ENCODE measurements around the gene MTHFSD. TPM values are rescaled to one million over a fixed set of nuclear protein-coding genes. Genes with fewer than 3 reads are reported as not detected.

Gene MTHFSD
- total RNA-seq, 1 experiment from 2014 or later, result 15.7 TPM

- TF ChIP-seq, protein P1, sequence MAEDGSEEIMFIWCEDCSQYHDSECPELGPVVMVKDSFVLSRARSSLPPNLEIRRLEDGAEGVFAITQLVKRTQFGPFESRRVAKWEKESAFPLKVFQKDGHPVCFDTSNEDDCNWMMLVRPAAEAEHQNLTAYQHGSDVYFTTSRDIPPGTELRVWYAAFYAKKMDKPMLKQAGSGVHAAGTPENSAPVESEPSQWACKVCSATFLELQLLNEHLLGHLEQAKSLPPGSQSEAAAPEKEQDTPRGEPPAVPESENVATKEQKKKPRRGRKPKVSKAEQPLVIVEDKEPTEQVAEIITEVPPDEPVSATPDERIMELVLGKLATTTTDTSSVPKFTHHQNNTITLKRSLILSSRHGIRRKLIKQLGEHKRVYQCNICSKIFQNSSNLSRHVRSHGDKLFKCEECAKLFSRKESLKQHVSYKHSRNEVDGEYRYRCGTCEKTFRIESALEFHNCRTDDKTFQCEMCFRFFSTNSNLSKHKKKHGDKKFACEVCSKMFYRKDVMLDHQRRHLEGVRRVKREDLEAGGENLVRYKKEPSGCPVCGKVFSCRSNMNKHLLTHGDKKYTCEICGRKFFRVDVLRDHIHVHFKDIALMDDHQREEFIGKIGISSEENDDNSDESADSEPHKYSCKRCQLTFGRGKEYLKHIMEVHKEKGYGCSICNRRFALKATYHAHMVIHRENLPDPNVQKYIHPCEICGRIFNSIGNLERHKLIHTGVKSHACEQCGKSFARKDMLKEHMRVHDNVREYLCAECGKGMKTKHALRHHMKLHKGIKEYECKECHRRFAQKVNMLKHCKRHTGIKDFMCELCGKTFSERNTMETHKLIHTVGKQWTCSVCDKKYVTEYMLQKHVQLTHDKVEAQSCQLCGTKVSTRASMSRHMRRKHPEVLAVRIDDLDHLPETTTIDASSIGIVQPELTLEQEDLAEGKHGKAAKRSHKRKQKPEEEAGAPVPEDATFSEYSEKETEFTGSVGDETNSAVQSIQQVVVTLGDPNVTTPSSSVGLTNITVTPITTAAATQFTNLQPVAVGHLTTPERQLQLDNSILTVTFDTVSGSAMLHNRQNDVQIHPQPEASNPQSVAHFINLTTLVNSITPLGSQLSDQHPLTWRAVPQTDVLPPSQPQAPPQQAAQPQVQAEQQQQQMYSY (CRISPR knock-in tag; IDR thresholded peaks at IDR 0.05), result no peak
- TF ChIP-seq IRF1 (CRISPR knock-in tag; IDR thresholded peaks at IDR 0.05) (no peak), MAX (CRISPR knock-in tag; IDR thresholded peaks at IDR 0.05) (no peak), HMGA2 (CRISPR knock-in tag; IDR thresholded peaks at IDR 0.05) (no peak), ZNF121 (CRISPR knock-in tag; IDR thresholded peaks at IDR 0.05) (no peak), GABPB1 (CRISPR knock-in tag; IDR thresholded peaks at IDR 0.05) (no peak), JAZF1 (CRISPR knock-in tag; IDR thresholded peaks at IDR 0.05) (no peak), TP53 (CRISPR knock-in tag; IDR thresholded peaks at IDR 0.05) (no peak), ZNF232 (CRISPR knock-in tag; IDR thresholded peaks at IDR 0.05) (no peak), TEAD1 (CRISPR knock-in tag; IDR thresholded peaks at IDR 0.05) (no peak)
- TF ChIP-seq, protein P2, sequence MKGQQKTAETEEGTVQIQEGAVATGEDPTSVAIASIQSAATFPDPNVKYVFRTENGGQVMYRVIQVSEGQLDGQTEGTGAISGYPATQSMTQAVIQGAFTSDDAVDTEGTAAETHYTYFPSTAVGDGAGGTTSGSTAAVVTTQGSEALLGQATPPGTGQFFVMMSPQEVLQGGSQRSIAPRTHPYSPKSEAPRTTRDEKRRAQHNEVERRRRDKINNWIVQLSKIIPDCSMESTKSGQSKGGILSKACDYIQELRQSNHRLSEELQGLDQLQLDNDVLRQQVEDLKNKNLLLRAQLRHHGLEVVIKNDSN (CRISPR knock-in tag; IDR thresholded peaks at IDR 0.05), result no peak
Measured at GRCh38 chr16:86492961-86493629, 61.9 kb downstream of the MTHFSD start (continued).

DNA sequence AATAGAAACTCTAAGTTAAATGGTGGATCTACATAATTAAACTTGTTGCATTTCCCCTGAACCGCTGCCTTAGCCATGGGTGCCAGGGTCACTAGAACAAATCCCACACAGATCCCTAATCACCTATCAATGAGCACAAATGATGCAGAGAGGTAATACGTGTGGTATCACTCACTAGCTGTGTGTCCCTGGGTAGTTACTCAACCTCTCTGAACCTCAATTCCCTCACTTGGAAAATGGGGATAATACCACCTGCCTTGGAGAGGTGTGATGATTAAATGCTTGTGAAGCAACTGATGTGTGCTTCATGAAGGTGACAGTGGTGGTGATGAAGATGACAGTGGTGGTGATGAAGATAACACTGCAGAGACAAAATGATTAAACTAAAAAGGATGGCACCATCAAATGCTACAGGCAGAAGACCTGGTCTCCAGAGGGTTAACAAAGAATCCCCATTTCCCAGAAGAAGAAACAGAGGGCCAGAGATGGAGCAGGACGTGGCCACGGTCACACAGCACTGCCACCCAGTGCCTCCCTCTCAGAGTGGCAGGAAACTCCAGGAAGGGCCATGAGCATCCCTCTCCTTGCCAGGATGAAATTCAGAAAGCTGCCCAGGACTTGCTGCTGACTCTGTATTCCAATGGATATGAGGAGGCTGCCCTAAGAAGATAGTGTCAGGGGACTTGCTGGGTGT, 62.6 kb downstream of the MTHFSD start:
- Mint-ChIP-seq H3K27ac (no peak overlapping the region), H3K9me3 (no peaks in the 10 kb centered on the region), H3K4me3 (no peak overlapping the region), H3K27me3 (ENCODE audit: low read depth) (peaks cover 89% of the 10 kb centered on the region), H3K36me3 (no peaks in the 10 kb centered on the region), H3K4me1 (peaks cover 19% of the 10 kb centered on the region)
- ChIA-PET CTCF (interaction anchor here (0.8 to 3.1 kb wide), 3 partner anchors 25 to 240 kb away, joined by 3 to 12 read pairs (median 12); no protein-coding TSS in a partner anchor), POLR2A (no interaction called here)
- no peak for ATAC-seq
- no peak for DNase-seq (ENCODE audit: low spot score)
- TF ChIP-seq ZNF425 (CRISPR knock-in tag; conservative IDR thresholded peaks at IDR 0.05) (no peak), PRRX2 (CRISPR knock-in tag; IDR thresholded peaks at IDR 0.05) (no peak), ZNF671 (CRISPR knock-in tag; IDR thresholded peaks at IDR 0.05) (no peak), TP53 (CRISPR knock-in tag; IDR thresholded peaks at IDR 0.05) (no peak), SMAD3 (CRISPR knock-in tag; IDR thresholded peaks at IDR 0.05; ENCODE audit: borderline replicate concordance) (no peak), RELA (CRISPR knock-in tag; IDR thresholded peaks at IDR 0.05; ENCODE audit: borderline replicate concordance) (no peak), IRF1 (CRISPR knock-in tag; IDR thresholded peaks at IDR 0.05) (no peak)
- TF ChIP-seq, protein P3, sequence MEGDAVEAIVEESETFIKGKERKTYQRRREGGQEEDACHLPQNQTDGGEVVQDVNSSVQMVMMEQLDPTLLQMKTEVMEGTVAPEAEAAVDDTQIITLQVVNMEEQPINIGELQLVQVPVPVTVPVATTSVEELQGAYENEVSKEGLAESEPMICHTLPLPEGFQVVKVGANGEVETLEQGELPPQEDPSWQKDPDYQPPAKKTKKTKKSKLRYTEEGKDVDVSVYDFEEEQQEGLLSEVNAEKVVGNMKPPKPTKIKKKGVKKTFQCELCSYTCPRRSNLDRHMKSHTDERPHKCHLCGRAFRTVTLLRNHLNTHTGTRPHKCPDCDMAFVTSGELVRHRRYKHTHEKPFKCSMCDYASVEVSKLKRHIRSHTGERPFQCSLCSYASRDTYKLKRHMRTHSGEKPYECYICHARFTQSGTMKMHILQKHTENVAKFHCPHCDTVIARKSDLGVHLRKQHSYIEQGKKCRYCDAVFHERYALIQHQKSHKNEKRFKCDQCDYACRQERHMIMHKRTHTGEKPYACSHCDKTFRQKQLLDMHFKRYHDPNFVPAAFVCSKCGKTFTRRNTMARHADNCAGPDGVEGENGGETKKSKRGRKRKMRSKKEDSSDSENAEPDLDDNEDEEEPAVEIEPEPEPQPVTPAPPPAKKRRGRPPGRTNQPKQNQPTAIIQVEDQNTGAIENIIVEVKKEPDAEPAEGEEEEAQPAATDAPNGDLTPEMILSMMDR (IDR thresholded peaks at IDR 0.05), result no peak

All from WTC11 (cell line).